Neural cell (in vitro differentiated cells): ENCODE results near the gene IRF2BP2.

Experiments
- CTCF ChIP-seq: fragments of 450-650 bp; IDR thresholded peaks from 2 replicates; pipeline ENCODE4 v1.5.1; 2014; ENCODE audit warnings: antibody characterized with exemption, mild to moderate bottlenecking, moderate library complexity; ENCODE audit not compliant: poor library complexity, severe bottlenecking
- EZH2 ChIP-seq: fragments of 200-600, 300-800 bp; shearing (Covaris generic), sonication (generic); IDR thresholded peaks from 2 replicates; pipeline ENCODE4 v1.6.1; 2014; ENCODE audit warnings: antibody characterized with exemption, low read length, borderline replicate concordance, mild to moderate bottlenecking; ENCODE audit not compliant: insufficient read depth, poor library complexity, severe bottlenecking
- REST ChIP-seq: IDR thresholded peaks from 2 replicates; pipeline ENCODE4 v1.6.1; 2012; ENCODE audit warnings: borderline replicate concordance
- SMC3 ChIP-seq: fragments of 450-650 bp; conservative IDR thresholded peaks from 2 replicates; pipeline ENCODE4 v1.6.1; 2014; ENCODE audit warnings: antibody characterized with exemption, mild to moderate bottlenecking, moderate library complexity; ENCODE audit not compliant: poor library complexity

- no peak for TF ChIP-seq EZH2
- no peak for TF ChIP-seq REST
- TF ChIP-seq CTCF: no peak
- TF ChIP-seq SMC3: no peak
Observed at GRCh38 chr1:234584926-234585325, 25.1 kb downstream of the IRF2BP2 start.
